SK-N-SH (cell line): ENCODE results near the gene ANKRD33B.

Experiments
- CHD2 ChIP-seq: fragments of 150-350 bp; IDR thresholded peaks from 2 replicates; pipeline ENCODE4 v1.6.1; 2018; ENCODE audit warnings: low read length; ENCODE audit not compliant: partially characterized antibody
- CTCF ChIP-seq: fragments of 200-600 bp; sonication (generic); IDR thresholded peaks from 2 replicates; pipeline ENCODE4 v1.6.1; 2017; ENCODE audit warnings: antibody characterized with exemption, mild to moderate bottlenecking, moderate library complexity
- EP300 ChIP-seq, 2 experiments: IDR thresholded peaks; 2 replicates each; pipeline versions ENCODE4 v1.4.0 to v1.6.1; 2012; ENCODE audit warnings: borderline replicate concordance in 1 of 2, low read depth in 1 of 2, low read length in 1 of 2
- MAX ChIP-seq: IDR thresholded peaks from 2 replicates; pipeline ENCODE4 v1.4.0; 2012; ENCODE audit warnings: low read depth
- POLR2AphosphoS5 ChIP-seq: IDR thresholded peaks from 2 replicates; pipeline ENCODE4 v1.6.1; 2012; ENCODE audit warnings: low read depth, low read length
- RAD21 ChIP-seq: IDR thresholded peaks from 2 replicates; pipeline ENCODE4 v1.6.1; 2012; ENCODE audit warnings: mild to moderate bottlenecking, low read length
- RCOR1 ChIP-seq: fragments of 150-350 bp; IDR thresholded peaks from 2 replicates; pipeline ENCODE4 v1.6.1; 2017; ENCODE audit warnings: antibody characterized with exemption, low read length
- RXRA ChIP-seq: IDR thresholded peaks from 2 replicates; pipeline ENCODE4 v1.4.0; 2012; ENCODE audit warnings: low read depth, mild to moderate bottlenecking, borderline replicate concordance
- SMC3 ChIP-seq: IDR thresholded peaks from 2 replicates; pipeline ENCODE4 v1.6.1; 2012; ENCODE audit warnings: low read depth, low read length, improper control_type of control experiment
- TAF1 ChIP-seq: IDR thresholded peaks from 2 replicates; pipeline ENCODE4 v1.6.1; 2012; ENCODE audit warnings: low read depth, mild to moderate bottlenecking, low read length, moderate library complexity, borderline replicate concordance
- TCF12 ChIP-seq: IDR thresholded peaks from 2 replicates; pipeline ENCODE4 v1.4.0; 2012
- USF1 ChIP-seq: IDR thresholded peaks from 2 replicates; pipeline ENCODE4 v1.4.0; 2012; ENCODE audit warnings: low read depth, borderline replicate concordance
- USF2 ChIP-seq: fragments of 150-350 bp; IDR thresholded peaks from 2 replicates; pipeline ENCODE4 v1.6.1; 2017; ENCODE audit warnings: antibody characterized with exemption, low read length, low read depth, borderline replicate concordance
- YY1 ChIP-seq: IDR thresholded peaks from 2 replicates; pipeline ENCODE4 v1.4.0; 2012; ENCODE audit warnings: low read depth, mild to moderate bottlenecking

GRCh38 chr5:10539687-10539998, 24.2 kb upstream of the ANKRD33B start:
- TF ChIP-seq CTCF (no peak), YY1 (no peak), RXRA (no peak), USF2 (no peak), RAD21 (no peak), POLR2AphosphoS5 (no peak), RCOR1 (no peak), SMC3 (no peak), CHD2 (no peak), TCF12 (no peak), TAF1 (no peak), EP300 (IDR thresholded peaks at IDR 0.05; ENCODE audit: borderline replicate concordance in 1 of 2, low read depth in 1 of 2, low read length in 1 of 2) (no peak), MAX (no peak), USF1 (no peak)
